Mucosa of gallbladder (tissue), 1 donor: ENCODE data around the gene TMSB10. TPM values are rescaled to one million over a fixed set of nuclear protein-coding genes. Genes with fewer than 3 reads are reported as not detected.
"Not testable (repeated sequence)": the region's sequence is repeated elsewhere in the genome, so short reads cannot be mapped to it uniquely, and the experiment has no call there.

ENCODE experiments used
- DNase-seq: peaks from one replicate; pipeline ENCODE4 v3.0.0-alpha.2; 2020; ENCODE audit warnings: low spot score
- total RNA-seq: library from RNA; stranded (reverse); gene quantifications from one replicate; pipeline ENCODE4 v1.2.1, GENCODE V29; 2021
- donor health status: DM: no; HTN: no; CAD: no.

The TMSB10 gene
- total RNA-seq, 1 donor from 2014 or later = 999 TPM

GRCh38 chr2:84939426-84940087, 34.1 kb downstream of the TMSB10 start:
- DNase-seq = no peak

GRCh38 chr2:84940088-84940470, 34.6 kb downstream of the TMSB10 start:
- DNase-seq = no peak

GRCh38 chr2:84940831-84941412, 35.5 kb downstream of the TMSB10 start:
- no peak for DNase-seq

GRCh38 chr2:84942166-84942565, 36.7 kb downstream of the TMSB10 start:
- no peak for DNase-seq

- DNase-seq = no peak
These were observed 37.5 kb downstream of the TMSB10 start for GRCh38 chr2:84942964-84943421.

- no peak for DNase-seq
These were observed 38.9 kb downstream of the TMSB10 start for GRCh38 chr2:84944295-84944909.

- not testable (repeated sequence) for DNase-seq
These were observed 40.4 kb downstream of the TMSB10 start for GRCh38 chr2:84945838-84946203.

- no peak for DNase-seq
These were observed 41.0 kb downstream of the TMSB10 start for GRCh38 chr2:84946204-84947009.

- no peak for DNase-seq
These were observed 41.6 kb downstream of the TMSB10 start for GRCh38 chr2:84947010-84947593.

GRCh38 chr2:84953535-84953934, 48.1 kb downstream of the TMSB10 start:
- DNase-seq = no peak

GRCh38 chr2:84954329-84954728, 48.9 kb downstream of the TMSB10 start:
- no peak for DNase-seq

Other genes starting within 250 kb of the TMSB10 start
- 0.52 TPM for gene TRABD2A, start 24.6 kb upstream of the TMSB10 start, total RNA-seq
- gene KCMF1, start 65.5 kb downstream of the TMSB10 start, total RNA-seq = 60.1 TPM
- 7.6 TPM for gene TCF7L1, start 227.7 kb downstream of the TMSB10 start, total RNA-seq